Upper lobe of right lung (tissue), 1 donor: Measurements from ENCODE around the gene PRCP. TPM values are rescaled to one million over a fixed set of nuclear protein-coding genes. Genes with fewer than 3 reads are reported as not detected.
"Not testable (repeated sequence)": the region's sequence is repeated elsewhere in the genome, so short reads cannot be mapped to it uniquely, and the experiment has no call there.

Experiments used
- ATAC-seq: fragments of 200-7000 bp; cut with Tn5 transposase; one replicate; pipeline ENCODE4 v1.9.1; 2020; ENCODE audit warnings: mild to moderate bottlenecking, moderate library complexity
- DNase-seq: peaks from one replicate; pipeline ENCODE4 v3.0.0-alpha.2; 2020
- H3K27ac ChIP-seq: fragments of 200-600 bp; one replicate; pipeline ENCODE4 v1.8.0; 2022
- H3K27me3 ChIP-seq: fragments of 200-600 bp; one replicate; pipeline ENCODE4 v1.8.0; 2022; ENCODE audit warnings: mild to moderate bottlenecking
- H3K36me3 ChIP-seq: fragments of 200-600 bp; one replicate; pipeline ENCODE4 v1.8.0; 2022
- H3K4me1 ChIP-seq: fragments of 200-600 bp; one replicate; pipeline ENCODE4 v1.8.0; 2022
- H3K4me3 ChIP-seq: fragments of 200-600 bp; one replicate; pipeline ENCODE4 v1.8.0; 2022; ENCODE audit warnings: mild to moderate bottlenecking
- H3K9me3 ChIP-seq: fragments of 200-600 bp; one replicate; pipeline ENCODE4 v1.8.0; 2022
- intact Hi-C: fragments of 100-400 bp; cut with DNase I; formaldehyde crosslinking; loops from one replicate; pipeline ENCODE4 v1.11.0; 2022
- long read RNA-seq: library from polyadenylated mRNA; unstranded; transcript quantifications from one replicate; pipeline ENCODE4 v2.0.0, GENCODE V29; 2021
- total RNA-seq: library from RNA; stranded (reverse); fragmentation: NEBNext Ultra II Directional; extraction: Animal tissue kit (Norgen Biotek cat#: 25700); gene quantifications from one replicate; pipeline ENCODE4 v1.2.1, GENCODE V29; 2021
- TF ChIP-seq, protein P1 (sequence below): fragments of 200-600 bp; IDR thresholded peaks from one replicate; pipeline ENCODE4 v1.8.0; 2022; ENCODE audit warnings: antibody characterized with exemption
- donor health status: DM: no; HTN: yes; CAD: no; lungs with severe emphysema.

PRCP gene
- total RNA-seq: 91.3 TPM
- long read RNA-seq, full-length matches to known transcripts: 112 of 116 reads
- long read RNA-seq, partial matches to known transcripts: 0 of 116 reads
- long read RNA-seq, other reads (novel, unspliced or antisense): 4 of 116 reads

DNA sequence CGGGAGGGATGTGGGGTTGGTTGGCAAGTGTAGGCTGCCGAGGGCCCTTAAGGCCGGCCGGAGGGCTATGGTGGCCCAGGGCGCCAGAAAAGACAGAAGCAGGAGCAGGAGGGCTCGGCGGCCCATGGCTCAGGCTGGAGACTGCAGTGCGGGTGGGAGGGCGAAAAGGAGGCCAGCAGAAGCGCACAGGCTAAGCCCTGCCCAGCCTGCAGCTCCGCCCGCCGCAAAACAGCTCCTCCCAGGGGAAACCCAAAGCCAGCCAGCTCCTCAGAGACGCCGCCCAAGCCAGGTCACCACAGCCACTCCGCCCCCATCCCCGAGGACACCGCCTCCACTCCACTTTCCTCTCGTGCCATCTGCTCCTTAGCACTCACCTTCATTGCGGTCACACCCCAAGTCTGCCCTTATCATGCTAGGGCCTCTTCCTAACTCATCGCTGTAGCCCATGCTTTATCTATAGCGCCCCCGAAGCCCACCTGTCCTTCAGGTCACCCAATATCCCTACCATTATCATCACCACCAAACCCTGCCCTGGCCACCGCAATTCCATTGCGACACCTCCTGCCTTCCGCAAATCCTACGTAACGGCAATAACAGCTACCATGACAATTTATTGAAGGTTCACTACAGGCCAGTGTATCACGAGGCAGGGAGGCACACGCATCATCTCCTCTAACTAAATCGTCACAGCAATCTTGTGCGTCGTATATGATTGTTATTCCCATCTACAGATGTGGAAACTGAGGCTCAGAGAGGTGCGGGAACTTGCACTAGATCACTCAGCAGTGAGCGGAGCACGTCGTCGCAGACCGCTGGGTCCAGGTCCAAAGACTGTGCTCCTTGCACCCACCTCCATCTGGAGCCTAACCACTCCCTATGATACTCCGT is at the start of gene PRCP:
TSS of gene PRCP (minus strand) at position 154 of the 888 bp plus-strand sequence. CDS start at position 126, 28 bp downstream.
- TF ChIP-seq, protein P1, sequence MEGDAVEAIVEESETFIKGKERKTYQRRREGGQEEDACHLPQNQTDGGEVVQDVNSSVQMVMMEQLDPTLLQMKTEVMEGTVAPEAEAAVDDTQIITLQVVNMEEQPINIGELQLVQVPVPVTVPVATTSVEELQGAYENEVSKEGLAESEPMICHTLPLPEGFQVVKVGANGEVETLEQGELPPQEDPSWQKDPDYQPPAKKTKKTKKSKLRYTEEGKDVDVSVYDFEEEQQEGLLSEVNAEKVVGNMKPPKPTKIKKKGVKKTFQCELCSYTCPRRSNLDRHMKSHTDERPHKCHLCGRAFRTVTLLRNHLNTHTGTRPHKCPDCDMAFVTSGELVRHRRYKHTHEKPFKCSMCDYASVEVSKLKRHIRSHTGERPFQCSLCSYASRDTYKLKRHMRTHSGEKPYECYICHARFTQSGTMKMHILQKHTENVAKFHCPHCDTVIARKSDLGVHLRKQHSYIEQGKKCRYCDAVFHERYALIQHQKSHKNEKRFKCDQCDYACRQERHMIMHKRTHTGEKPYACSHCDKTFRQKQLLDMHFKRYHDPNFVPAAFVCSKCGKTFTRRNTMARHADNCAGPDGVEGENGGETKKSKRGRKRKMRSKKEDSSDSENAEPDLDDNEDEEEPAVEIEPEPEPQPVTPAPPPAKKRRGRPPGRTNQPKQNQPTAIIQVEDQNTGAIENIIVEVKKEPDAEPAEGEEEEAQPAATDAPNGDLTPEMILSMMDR: no peak
- peak within 1 kb of the TSS; percentile 84 for H3K27ac ChIP-seq
- peak; percentile 95 for ATAC-seq
- H3K27me3 ChIP-seq: no peaks in the 10 kb centered on the region
- H3K4me3 ChIP-seq: peak within 1 kb of the TSS; percentile 68
- H3K4me1 ChIP-seq: peaks cover 20% of the 10 kb centered on the region
- intact Hi-C loops: loop anchor here (10.0 kb wide), 1 partner anchor 344 kb away; no protein-coding TSS in a partner anchor
- peak; percentile 97 for DNase-seq
- H3K36me3 ChIP-seq: no peaks in the 10 kb centered on the region
- H3K9me3 ChIP-seq: no peaks in the 10 kb centered on the region

DNA sequence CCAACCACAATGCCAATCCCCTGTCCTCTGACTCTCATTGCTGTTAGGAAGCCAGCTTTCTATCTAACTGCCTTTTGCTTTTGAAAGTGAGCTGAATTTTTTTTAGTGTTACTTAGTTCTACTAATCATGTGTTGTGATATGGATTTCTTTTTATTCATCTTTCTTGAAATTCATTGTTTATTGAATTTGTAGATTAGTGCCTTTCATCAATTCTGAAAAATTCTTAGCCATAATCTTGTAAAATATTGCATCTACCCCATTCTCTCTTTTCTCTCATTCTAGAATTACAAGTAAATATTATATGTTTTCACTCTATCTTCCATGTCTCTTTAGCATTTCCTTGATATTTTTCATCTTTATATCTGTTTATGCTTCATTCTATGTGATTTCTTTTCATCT is 49.1 kb upstream of the PRCP start:
- Histone ChIP-seq H3K4me1 (no peaks in the 10 kb centered on the region), H3K27ac (no peak overlapping the region), H3K9me3 (no peaks in the 10 kb centered on the region), H3K27me3 (no peaks in the 10 kb centered on the region), H3K4me3 (no peak overlapping the region), H3K36me3 (no peaks in the 10 kb centered on the region)
- ATAC-seq (no peak), DNase-seq (no peak)
- TF ChIP-seq, protein P1: no peak
- intact Hi-C loops: no loop called here

DNA sequence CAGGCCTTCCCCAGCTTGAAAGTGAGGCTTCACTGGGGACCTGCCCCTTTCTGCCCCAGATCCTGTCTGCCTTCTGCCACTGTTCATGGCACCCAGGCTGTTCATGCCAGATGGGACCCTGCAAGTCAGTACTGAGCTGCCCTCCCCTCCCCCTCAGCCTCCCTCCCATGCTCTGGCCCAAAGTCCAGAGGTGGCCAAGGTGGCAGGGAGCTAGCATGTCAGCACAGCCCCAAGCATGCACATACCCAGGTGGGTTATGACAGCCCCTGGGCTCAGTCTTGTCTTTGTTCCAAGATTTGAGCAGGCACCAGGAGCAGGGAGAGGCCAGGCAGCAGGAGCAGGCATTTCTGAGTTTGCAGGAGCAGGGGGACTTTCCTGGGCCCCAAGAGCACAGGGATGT is 45.5 kb upstream of the PRCP start:
- Histone ChIP-seq H3K27ac (no peak overlapping the region), H3K9me3 (no peaks in the 10 kb centered on the region), H3K4me1 (no peaks in the 10 kb centered on the region), H3K27me3 (no peaks in the 10 kb centered on the region), H3K4me3 (no peak overlapping the region), H3K36me3 (no peaks in the 10 kb centered on the region)
- TF ChIP-seq, protein P1: no peak
- ATAC-seq (peak; percentile 9), DNase-seq (no peak)
- intact Hi-C loops: no loop called here

DNA sequence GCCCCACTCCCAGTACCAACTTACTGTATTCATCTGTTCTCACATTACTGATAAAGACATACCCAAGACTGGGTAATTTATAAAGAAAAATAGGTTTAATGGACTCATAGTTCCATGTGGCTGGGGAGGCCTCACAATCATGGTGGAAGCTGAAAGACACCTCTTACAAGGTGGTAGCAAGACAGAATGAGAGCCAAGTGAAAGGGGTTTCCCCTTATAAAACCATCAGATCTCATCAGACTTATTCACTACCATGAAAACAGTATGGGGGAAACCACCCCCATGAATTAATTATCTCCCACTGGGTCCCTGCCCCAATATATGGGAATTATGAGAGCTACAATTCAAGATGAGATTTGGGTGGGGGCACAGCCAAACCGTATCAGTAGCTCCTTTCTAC is 44.8 kb upstream of the PRCP start:
- intact Hi-C loops, ATAC-seq, DNase-seq: not testable (repeated sequence)

DNA sequence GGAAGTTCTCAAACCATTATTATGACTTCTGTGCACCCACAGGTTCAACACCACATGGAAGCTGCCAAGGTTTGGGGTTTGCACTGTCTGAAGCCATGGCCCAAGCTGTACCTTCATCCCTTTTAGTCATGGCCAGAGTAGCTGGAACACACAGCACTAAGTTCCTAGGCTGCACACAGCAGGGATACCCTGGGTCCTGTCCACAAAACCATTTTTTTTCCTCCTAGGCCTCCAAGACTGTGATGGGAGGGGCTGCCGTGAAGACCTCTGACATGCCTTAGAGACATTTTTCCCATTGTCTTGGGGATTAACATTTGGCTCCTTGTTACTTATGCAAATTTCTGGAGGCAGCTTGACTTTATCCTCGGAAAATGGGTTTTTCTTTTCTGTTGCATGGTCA is 44.0 kb upstream of the PRCP start:
- Histone ChIP-seq H3K27me3 (no peaks in the 10 kb centered on the region), H3K4me1 (no peaks in the 10 kb centered on the region), H3K4me3 (no peak overlapping the region), H3K27ac (no peak overlapping the region), H3K36me3 (no peaks in the 10 kb centered on the region), H3K9me3 (no peaks in the 10 kb centered on the region)
- intact Hi-C loops: no loop called here
- TF ChIP-seq, protein P1: no peak
- DNase-seq: no peak
- ATAC-seq: no peak

More for the DNA sequence above, 44.8 kb upstream of the PRCP start:
- H3K9me3 ChIP-seq, H3K4me3 ChIP-seq, H3K27ac ChIP-seq, H3K27me3 ChIP-seq, H3K4me1 ChIP-seq, H3K36me3 ChIP-seq: not testable (repeated sequence)

DNA sequence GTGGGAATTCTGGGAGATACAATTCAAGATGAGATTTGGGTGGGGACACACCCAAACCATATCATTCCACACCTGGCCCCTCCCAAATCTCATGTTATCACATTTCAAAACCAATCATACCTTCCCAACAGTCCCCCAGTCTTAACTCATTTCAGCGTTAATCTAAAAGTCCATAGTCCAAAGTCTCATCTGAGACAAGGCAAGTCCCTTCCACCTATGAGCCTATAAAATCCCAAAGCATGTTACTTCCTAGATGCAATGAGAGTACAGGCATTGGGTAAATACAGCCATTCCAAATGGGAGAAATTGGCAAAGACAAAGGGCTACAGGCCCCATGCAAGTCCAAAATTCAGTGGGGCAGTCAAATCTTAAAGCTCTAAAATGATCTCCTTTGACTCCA is 43.2 kb upstream of the PRCP start:
- H3K4me3 ChIP-seq, intact Hi-C loops, H3K4me1 ChIP-seq, H3K36me3 ChIP-seq, DNase-seq, H3K27me3 ChIP-seq, H3K9me3 ChIP-seq, H3K27ac ChIP-seq, ATAC-seq: not testable (repeated sequence)
